K562 (cell line): Measurements from ENCODE around the gene GPR142. TPM values are rescaled to one million over a fixed set of nuclear protein-coding genes. Genes with fewer than 3 reads are reported as not detected.
"Not testable (repeated sequence)": the region's sequence is repeated elsewhere in the genome, so short reads cannot be mapped to it uniquely, and the experiment has no call there.

ENCODE experiments used
- ATAC-seq: fragments of 200-7000 bp; cut with Tn5 transposase; 3 replicates; pipeline ENCODE4 v1.9.1; 2020; ENCODE audit warnings: moderate library complexity
- BruUV-seq: library from RNA; stranded (reverse); fragments of 400-500 nt; replicated peaks from 2 replicates; lab custom pipeline; 2021; lab: Mats Ljungman, UMichigan
- CTCF ChIA-PET: fragments of 300-600 bp; formaldehyde crosslinking; extraction: SDS; loops from one replicate; lab custom pipeline; 2021; ENCODE audit warnings: low intra/inter-chr PET ratio; lab: Yijun Ruan, JAX
- POLR2A ChIA-PET: fragments of 300-600, 350-650 bp; sonication (Branson Sonifier 250); formaldehyde crosslinking; extraction: SDS; loops from one replicate; lab custom pipeline; 2021; ENCODE audit warnings: antibody characterized with exemption, inconsistent platforms; lab: Yijun Ruan, JAX
- DNase-seq, 4 experiments: peaks; one replicate each; pipeline versions ENCODE4 v3.0.0 to v3.0.0-alpha.2; 2011 to 2018; ENCODE audit warnings: low spot score in 3 of 4, mixed read lengths in 3 of 4; ENCODE audit errors: extremely low read depth in 1 of 4
- FAIRE-seq: peaks from 2 replicates; lab custom pipeline; 2011; peaks lifted over from hg19 to GRCh38; lab: Jason Lieb, UNC
- H2AFZ ChIP-seq: 2 replicates; pipeline ENCODE4 v1.6.0; 2011; ENCODE audit warnings: low read depth, low read length, control low read depth, inconsistent platforms
- H3K27ac ChIP-seq: fragments of 200-600 bp; 3 replicates; pipeline ENCODE4 v1.8.0; 2011; ENCODE audit warnings: low read depth, mild to moderate bottlenecking, control low read depth, inconsistent platforms, low read length, moderate library complexity, mixed read lengths; ENCODE audit errors: extremely low read depth
- H3K27me3 ChIP-seq, 2 experiments: fragments of 300-600 bp in 1 of 2; 2 replicates in 1 of 2; 3 replicates in 1 of 2; pipeline versions ENCODE4 v1.6.0 to v1.8.0; 2011; ENCODE audit warnings: inconsistent platforms in 2 of 2, low read length in 2 of 2, mild to moderate bottlenecking in 1 of 2, mixed read lengths in 1 of 2, moderate library complexity in 1 of 2; ENCODE audit not compliant: control insufficient read depth in 2 of 2, insufficient read depth in 2 of 2
- H3K36me3 ChIP-seq: fragments of 300-600 bp; 3 replicates; pipeline ENCODE4 v1.8.0; 2011; ENCODE audit warnings: mild to moderate bottlenecking, low read length, inconsistent platforms; ENCODE audit not compliant: control insufficient read depth, insufficient read depth
- H3K4me1 ChIP-seq, 2 experiments: fragments of 200-600 bp in 1 of 2; replicated peaks in 1 of 2; 2 replicates in 1 of 2; 3 replicates in 1 of 2; pipeline versions ENCODE4 v1.5.1 to v1.8.0; 2011; ENCODE audit warnings: inconsistent platforms in 2 of 2, low read length in 2 of 2, mild to moderate bottlenecking in 1 of 2, mixed read lengths in 1 of 2, moderate library complexity in 1 of 2; ENCODE audit not compliant: control insufficient read depth in 2 of 2, insufficient read depth in 2 of 2
- H3K4me2 ChIP-seq: 2 replicates; pipeline ENCODE4 v1.6.1; 2011; ENCODE audit warnings: low read length, control low read depth, inconsistent platforms, mixed read lengths; ENCODE audit not compliant: insufficient read depth
- H3K4me3 ChIP-seq: fragments of 200-600 bp; sonication (generic), shearing (Covaris generic); 2 replicates; pipeline ENCODE4 v1.5.1; 2016; ENCODE audit warnings: control low read depth, inconsistent platforms
- H3K79me2 ChIP-seq: fragments of 200-600 bp; 3 replicates; pipeline ENCODE4 v1.8.0; 2011; ENCODE audit warnings: low read length, inconsistent platforms; ENCODE audit not compliant: control insufficient read depth, insufficient read depth
- H3K9ac ChIP-seq, 2 experiments: 2 replicates each; pipeline versions ENCODE4 v1.6.0 to v1.6.1; 2011; ENCODE audit warnings: low read depth in 2 of 2, low read length in 2 of 2, control low read depth in 1 of 2, inconsistent platforms in 1 of 2, mild to moderate bottlenecking in 1 of 2, mixed read lengths in 1 of 2; ENCODE audit not compliant: insufficient read depth in 1 of 2
- H3K9me1 ChIP-seq: one replicate; pipeline ENCODE4 v1.6.0; 2011; ENCODE audit warnings: inconsistent platforms, mild to moderate bottlenecking, low read length, moderate library complexity; ENCODE audit not compliant: control insufficient read depth, insufficient read depth
- H3K9me3 ChIP-seq: replicated peaks from 2 replicates; pipeline ENCODE4 v1.5.1; 2011; ENCODE audit warnings: low read depth, low read length, inconsistent platforms; ENCODE audit not compliant: control insufficient read depth, insufficient read depth
- H4K20me1 ChIP-seq: replicated peaks from 2 replicates; pipeline ENCODE4 v1.6.1; 2011; ENCODE audit warnings: low read length, inconsistent platforms, mixed read lengths; ENCODE audit not compliant: control insufficient read depth, insufficient read depth
- BCOR ChIP-seq: fragments of 450-650 bp; IDR thresholded peaks from 2 replicates; pipeline ENCODE4 v1.6.1; 2016
- CBX3 ChIP-seq, 2 experiments: IDR thresholded peaks; 1 replicate in 1 of 2; 2 replicates in 1 of 2; pipeline ENCODE4 v1.6.1; 2012; ENCODE audit warnings: inconsistent platforms in 2 of 2, low read length in 2 of 2, borderline replicate concordance in 1 of 2, control low read depth in 1 of 2
- HSF4 ChIP-seq: fragments of 250-450 bp; sonication (Bioruptor Pico); IDR thresholded peaks from 2 replicates; pipeline ENCODE4 v2.1.2; 2022; ENCODE audit warnings: mild to moderate bottlenecking, moderate library complexity, borderline replicate concordance
- KLF6 ChIP-seq: fragments of 250-450 bp; sonication (Bioruptor Pico); IDR thresholded peaks from 2 replicates; pipeline ENCODE4 v1.4.0; 2020; ENCODE audit warnings: mild to moderate bottlenecking, moderate library complexity, borderline replicate concordance
- NFE2 ChIP-seq: IDR thresholded peaks from 2 replicates; pipeline ENCODE4 v1.6.1; 2014; ENCODE audit warnings: antibody characterized with exemption, low read depth
- OTX1 ChIP-seq: fragments of 450-650 bp; formaldehyde crosslinking; IDR thresholded peaks from 2 replicates; pipeline ENCODE4 v1.4.0; 2022; ENCODE audit warnings: mild to moderate bottlenecking
- RBM25 ChIP-seq: fragments of 200-400 bp; formaldehyde crosslinking; IDR thresholded peaks from 2 replicates; pipeline ENCODE4 v1.6.1; 2018; ENCODE audit warnings: low read length, low read depth, moderate library complexity; ENCODE audit not compliant: severe bottlenecking
- SMARCA5 ChIP-seq: fragments of 450-650 bp; IDR thresholded peaks from 2 replicates; pipeline ENCODE4 v1.6.1; 2016
- TRIM24 ChIP-seq, 2 experiments: fragments of 450-650 bp; IDR thresholded peaks; 2 replicates each; pipeline ENCODE4 v1.6.1; 2016
- ZNF232 ChIP-seq: sonication (generic); formaldehyde crosslinking; IDR thresholded peaks from 2 replicates; pipeline ENCODE4 v1.8.0; 2022; ENCODE audit warnings: mild to moderate bottlenecking, missing genetic modification reagents
- ZNF707 ChIP-seq: fragments of 250-450 bp; sonication (Bioruptor Pico); conservative IDR thresholded peaks from 2 replicates; pipeline ENCODE4 v1.8.0; 2022; ENCODE audit warnings: inconsistent platforms, mild to moderate bottlenecking, moderate library complexity
- ZNF780A ChIP-seq: fragments of 250-450 bp; sonication (Bioruptor Pico); IDR thresholded peaks from 2 replicates; pipeline ENCODE4 v1.5.0; 2021; ENCODE audit warnings: mild to moderate bottlenecking
- WGBS: fragments of 100-300 bp; shearing (Covaris generic); methylation state at CpG from one replicate; pipeline ENCODE4 v1.1.6; 2016; ENCODE audit warnings: low coverage, mixed read lengths; ENCODE audit not compliant: insufficient coverage; ENCODE audit errors: missing lambda C conversion rate; 5-methylcytosine and 5-hydroxymethylcytosine counted together
- in situ Hi-C: fragments of 300-500 bp; cut with MboI; formaldehyde crosslinking; loops from 4 replicates; pipeline ENCODE4 v1.15.0; 2018; ENCODE audit warnings: inconsistent platforms, mixed read lengths
- intact Hi-C: fragments of 100-400 bp; cut with micrococcal nuclease; formaldehyde crosslinking; loops from 2 replicates; pipeline ENCODE4 v1.14.2; 2022
- polyA plus RNA-seq, 8 experiments: library from polyadenylated mRNA; depleted of rRNA in 4 of 8; stranded (reverse) in 5 of 8; unstranded in 3 of 8; fragments of >200 nt; fragmentation: Nextera tagmentation in 2 of 8; fragmentation: Illumina TruSeq in 1 of 8; extraction: Ambion mirVana in 2 of 8; extraction: Trizol in 1 of 8; gene quantifications; 2 replicates each; pipeline versions ENCODE4 v1.2.1 to v1.2.3, GENCODE V29; 2011 to 2014; ENCODE audit warnings: inconsistent platforms in 1 of 8, missing spikeins in 1 of 8
- total RNA-seq, 7 experiments: library from RNA; depleted of rRNA in 6 of 7; stranded (reverse); fragments of >200 nt in 6 of 7; fragmentation: Illumina TruSeq in 2 of 7; extraction: Trizol in 2 of 7; gene quantifications; 2 replicates each; pipeline versions ENCODE4 v1.2.1 to v1.2.3, GENCODE V29; 2011 to 2021; ENCODE audit warnings: low replicate concordance in 1 of 7
- TF ChIP-seq, protein P1 (sequence below): fragments of 450-650 bp; IDR thresholded peaks from 2 replicates; pipeline ENCODE4 v1.7.0; 2016; ENCODE audit warnings: borderline replicate concordance
- TF ChIP-seq, protein P2 (sequence below): fragments of 250-450 bp; sonication (Bioruptor Pico); IDR thresholded peaks from 2 replicates; pipeline ENCODE4 v1.8.0; 2022; ENCODE audit warnings: inconsistent platforms, mild to moderate bottlenecking, moderate library complexity, borderline replicate concordance

Gene GPR142
- total and polyA plus RNA-seq, 9 of the 15 experiments (the other 6 are each of a cell fraction or from before 2014, with no cell fraction given), result not detected

DNA sequence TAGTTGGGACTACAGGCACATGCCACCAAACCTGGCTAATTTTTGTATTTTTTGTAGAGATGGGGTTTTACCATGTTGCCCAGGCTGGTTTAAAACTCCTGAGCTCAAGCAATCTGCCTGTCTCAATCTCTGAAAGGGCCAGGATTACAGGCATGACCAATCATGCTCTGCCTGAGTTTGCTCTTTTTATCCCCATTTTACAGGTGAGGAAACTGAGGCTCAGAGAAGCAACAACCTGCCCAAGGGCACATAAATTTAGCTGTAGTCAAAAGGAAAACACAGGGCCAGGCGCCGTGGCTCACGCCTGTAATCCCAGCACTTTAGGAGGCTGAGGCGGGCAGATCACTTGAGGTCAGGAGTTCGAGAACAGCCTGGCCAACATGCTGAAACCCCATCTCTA, 38.0 kb downstream of the GPR142 start:
- H3K9me3 ChIP-seq, H3K4me3 ChIP-seq, H3K36me3 ChIP-seq, in situ Hi-C loops, H4K20me1 ChIP-seq, FAIRE-seq, intact Hi-C loops, H2AFZ ChIP-seq, H3K79me2 ChIP-seq, ATAC-seq, H3K27ac ChIP-seq, H3K4me1 ChIP-seq, H3K4me2 ChIP-seq, DNase-seq, H3K9ac ChIP-seq, BruUV-seq, CTCF ChIA-PET, H3K9me1 ChIP-seq: not testable (repeated sequence)
- TF ChIP-seq SMARCA5, result peak; percentile 47; the same call in 1 of the 2 replicates
- TF ChIP-seq RBM25, result peak; percentile 55
- TF ChIP-seq BCOR, result peak; percentile 49; the same call in 1 of the 2 replicates
- peaks cover 17 to 43% of the 10 kb centered on the region in 2 experiments; a peak in 3 of 5 replicates for H3K27me3 ChIP-seq
- POLR2A ChIA-PET, result interaction anchor here (0.8 kb wide), 1 partner anchor 16 kb away, joined by 4 read pairs; no protein-coding TSS in a partner anchor
- 5% methylated on average over 5 of the region's 5 CpGs for WGBS

DNA sequence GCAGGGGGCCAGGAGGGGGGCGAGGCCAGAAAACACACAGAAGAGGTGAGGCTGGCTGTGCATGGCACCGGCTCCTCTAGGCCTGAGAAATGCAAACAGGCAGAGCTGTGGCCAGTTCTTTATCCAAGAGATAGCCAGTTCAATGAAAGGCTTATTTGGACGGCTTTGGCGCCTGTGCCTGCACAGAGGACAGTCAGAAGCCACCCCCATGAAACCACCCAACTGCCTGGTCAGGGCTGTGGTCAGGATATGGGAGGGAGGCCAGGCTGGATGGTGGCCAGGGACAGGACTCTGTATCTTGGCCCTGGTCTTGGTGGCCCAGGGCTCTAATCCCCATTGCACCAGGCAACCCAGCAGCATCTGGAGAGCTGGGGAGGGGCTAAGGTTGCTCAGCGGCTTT, 40.1 kb downstream of the GPR142 start:
- 0 out of 3 replicates have a peak, but pooled peaks have one; percentile 31 for ATAC-seq
- POLR2A ChIA-PET, result interaction anchor here (0.6 kb wide), 1 partner anchor 35 kb away, joined by 3 read pairs; no protein-coding TSS in a partner anchor
- in situ Hi-C loops (no loop called here), intact Hi-C loops (no loop called here)
- Histone ChIP-seq H3K79me2 (no peaks in the 10 kb centered on the region), H4K20me1 (no peaks in the 10 kb centered on the region), H3K4me1 (no peaks in the 10 kb centered on the region), H3K9me3 (no peaks in the 10 kb centered on the region), H3K9ac (no peak overlapping the region), H3K27ac (no peak overlapping the region), H3K4me2 (no peak overlapping the region), H3K27me3 (peaks cover 13 to 38% of the 10 kb centered on the region in 2 experiments; a peak in 3 of 5 replicates), H2AFZ (no peak overlapping the region), H3K9me1 (no peaks in the 10 kb centered on the region), H3K4me3 (no peak overlapping the region), H3K36me3 (no peaks in the 10 kb centered on the region)
- CTCF ChIA-PET, result interaction anchor here (1.7 kb wide), 1 partner anchor 51 kb away, joined by 12 read pairs; no protein-coding TSS in a partner anchor
- no TSS peak for BruUV-seq
- no peak for FAIRE-seq
- DNase-seq, result no peak
- WGBS, result 5% methylated on average over 4 of the region's 5 CpGs
- TF ChIP-seq ZNF707 (no peak), KLF6 (no peak), CBX3 (IDR thresholded peaks at IDR 0.05; ENCODE audit: borderline replicate concordance in 1 of 2, low read length in 2 of 2) (no peak), ZNF232 (CRISPR knock-in tag) (no peak), TRIM24 (IDR thresholded peaks at IDR 0.05) (no peak), HSF4 (no peak), ZNF780A (CRISPR knock-in tag) (no peak), OTX1 (CRISPR knock-in tag) (no peak), NFE2 (no peak)
- TF ChIP-seq, protein P1, sequence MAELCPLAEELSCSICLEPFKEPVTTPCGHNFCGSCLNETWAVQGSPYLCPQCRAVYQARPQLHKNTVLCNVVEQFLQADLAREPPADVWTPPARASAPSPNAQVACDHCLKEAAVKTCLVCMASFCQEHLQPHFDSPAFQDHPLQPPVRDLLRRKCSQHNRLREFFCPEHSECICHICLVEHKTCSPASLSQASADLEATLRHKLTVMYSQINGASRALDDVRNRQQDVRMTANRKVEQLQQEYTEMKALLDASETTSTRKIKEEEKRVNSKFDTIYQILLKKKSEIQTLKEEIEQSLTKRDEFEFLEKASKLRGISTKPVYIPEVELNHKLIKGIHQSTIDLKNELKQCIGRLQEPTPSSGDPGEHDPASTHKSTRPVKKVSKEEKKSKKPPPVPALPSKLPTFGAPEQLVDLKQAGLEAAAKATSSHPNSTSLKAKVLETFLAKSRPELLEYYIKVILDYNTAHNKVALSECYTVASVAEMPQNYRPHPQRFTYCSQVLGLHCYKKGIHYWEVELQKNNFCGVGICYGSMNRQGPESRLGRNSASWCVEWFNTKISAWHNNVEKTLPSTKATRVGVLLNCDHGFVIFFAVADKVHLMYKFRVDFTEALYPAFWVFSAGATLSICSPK, result no peak
- TF ChIP-seq, protein P2, sequence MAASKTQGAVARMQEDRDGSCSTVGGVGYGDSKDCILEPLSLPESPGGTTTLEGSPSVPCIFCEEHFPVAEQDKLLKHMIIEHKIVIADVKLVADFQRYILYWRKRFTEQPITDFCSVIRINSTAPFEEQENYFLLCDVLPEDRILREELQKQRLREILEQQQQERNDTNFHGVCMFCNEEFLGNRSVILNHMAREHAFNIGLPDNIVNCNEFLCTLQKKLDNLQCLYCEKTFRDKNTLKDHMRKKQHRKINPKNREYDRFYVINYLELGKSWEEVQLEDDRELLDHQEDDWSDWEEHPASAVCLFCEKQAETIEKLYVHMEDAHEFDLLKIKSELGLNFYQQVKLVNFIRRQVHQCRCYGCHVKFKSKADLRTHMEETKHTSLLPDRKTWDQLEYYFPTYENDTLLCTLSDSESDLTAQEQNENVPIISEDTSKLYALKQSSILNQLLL (CRISPR knock-in tag), result no peak
